Choroid plexus epithelial cell (primary cell): Measurements from ENCODE around the gene TLR3.

Source experiments
- DNase-seq: peaks from one replicate; pipeline ENCODE4 v3.0.0-alpha.2; 2010; ENCODE audit warnings: low read depth
- H3K4me3 ChIP-seq: 2 replicates; pipeline ENCODE4 v1.5.1; 2011; ENCODE audit warnings: low read depth, mild to moderate bottlenecking, control low read depth, low read length, moderate library complexity
- CTCF ChIP-seq: conservative IDR thresholded peaks from 2 replicates; pipeline ENCODE4 v1.5.1; 2011; ENCODE audit warnings: low read depth, mild to moderate bottlenecking, control low read depth, inconsistent platforms, low read length, moderate library complexity

Gene TLR3

GRCh38 chr4:186074189-186074588, 5.2 kb downstream of the TLR3 start:
- DNase-seq = peak; percentile 2
- no peak overlapping the region for H3K4me3 ChIP-seq
- no peak for TF ChIP-seq CTCF

DNA sequence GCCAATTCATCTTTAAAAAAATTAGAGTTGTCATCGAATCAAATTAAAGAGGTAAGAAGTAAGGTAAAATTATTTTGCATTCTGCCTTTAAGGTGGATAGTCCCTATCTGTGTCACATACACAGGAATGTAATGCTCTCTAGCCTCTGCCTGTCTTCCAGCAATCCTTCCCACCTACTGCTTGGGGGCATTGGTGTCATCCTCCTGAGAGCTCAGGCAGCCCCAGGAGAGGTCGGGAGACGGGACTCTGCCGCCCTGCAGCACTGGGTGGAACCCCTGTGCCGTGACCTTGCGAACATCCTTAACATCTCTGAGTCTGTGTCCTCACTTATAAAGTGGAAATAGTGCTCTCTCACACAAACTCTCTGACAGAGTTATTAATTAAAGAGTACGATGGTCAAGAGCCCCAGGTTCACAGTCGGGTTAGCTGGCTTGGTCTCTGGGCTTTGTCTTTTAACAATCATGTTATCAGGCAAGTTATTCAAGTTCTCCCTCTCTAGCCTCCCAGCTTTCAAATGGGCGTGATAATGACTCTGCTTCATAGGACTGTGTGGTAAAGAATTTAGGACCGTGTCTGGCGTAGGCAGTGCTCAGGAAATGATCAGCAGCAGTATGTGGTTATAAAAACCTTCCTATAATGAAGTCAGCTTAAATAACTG, 10.2 kb downstream of the TLR3 start:
- TF ChIP-seq CTCF = no peak
- H3K4me3 ChIP-seq = no peak overlapping the region
- DNase-seq = peak; percentile 20

DNA sequence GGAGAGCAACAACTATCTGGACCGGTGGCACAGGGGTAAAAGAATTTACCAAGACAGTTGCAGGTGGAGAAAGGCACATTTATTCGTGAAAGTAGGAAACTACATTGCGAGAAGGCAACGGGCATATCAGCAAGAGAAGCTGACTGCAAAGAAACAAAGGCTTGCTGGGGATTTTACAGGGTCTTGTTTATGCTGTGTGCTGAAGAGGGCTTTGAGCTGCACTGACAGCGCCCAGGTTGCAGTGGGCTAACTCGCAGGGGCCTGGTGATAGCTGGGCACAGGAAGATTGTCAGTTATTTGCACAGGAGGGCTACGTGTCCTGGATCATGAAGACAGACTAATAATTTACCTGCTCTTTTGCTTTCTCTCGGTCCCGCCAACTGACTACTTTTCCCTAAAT, 10.7 kb downstream of the TLR3 start:
- H3K4me3 ChIP-seq = no peak overlapping the region
- DNase-seq = no peak
- TF ChIP-seq CTCF = no peak

DNA sequence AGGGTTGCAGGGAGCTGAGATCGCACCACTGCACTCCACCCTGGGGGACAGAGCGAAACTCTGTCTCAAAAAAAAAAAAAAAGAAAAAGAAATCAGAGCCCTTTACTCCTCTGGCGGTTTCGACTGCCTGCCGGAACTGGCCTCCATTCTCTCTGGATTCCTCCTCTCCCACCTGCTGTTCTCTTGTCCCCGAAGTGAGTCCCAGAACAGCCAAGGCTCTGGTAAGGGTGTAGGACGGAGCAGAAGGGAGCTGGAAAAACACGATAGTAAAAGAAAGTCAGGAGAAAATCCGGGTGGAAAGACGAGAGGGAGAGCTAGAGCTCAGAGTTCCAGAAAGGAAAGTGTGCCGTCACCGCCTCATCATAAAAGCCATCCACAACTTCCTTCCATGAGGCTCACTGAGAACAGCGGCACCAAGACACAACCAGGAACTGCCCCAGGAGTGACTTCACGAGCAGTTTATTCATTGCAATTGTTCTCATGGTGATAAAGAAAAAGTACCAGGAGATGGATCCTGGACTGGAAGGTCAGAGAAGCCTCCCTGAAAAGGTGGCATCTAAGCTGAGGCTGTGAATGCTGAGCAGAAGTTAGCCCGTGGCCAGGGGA, 12.3 kb downstream of the TLR3 start:
- no peak for DNase-seq

DNA sequence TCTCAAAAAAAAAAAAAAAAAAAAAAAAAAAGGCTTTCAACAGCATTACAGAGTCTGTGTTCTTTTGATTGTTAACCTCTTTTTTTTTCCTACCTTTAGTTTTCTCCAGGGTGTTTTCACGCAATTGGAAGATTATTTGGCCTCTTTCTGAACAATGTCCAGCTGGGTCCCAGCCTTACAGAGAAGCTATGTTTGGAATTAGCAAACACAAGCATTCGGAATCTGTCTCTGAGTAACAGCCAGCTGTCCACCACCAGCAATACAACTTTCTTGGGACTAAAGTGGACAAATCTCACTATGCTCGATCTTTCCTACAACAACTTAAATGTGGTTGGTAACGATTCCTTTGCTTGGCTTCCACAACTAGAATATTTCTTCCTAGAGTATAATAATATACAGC, 13.3 kb downstream of the TLR3 start:
- DNase-seq = peak; percentile 24
- H3K4me3 ChIP-seq = no peak overlapping the region
- TF ChIP-seq CTCF = no peak

More for the DNA sequence above, 12.3 kb downstream of the TLR3 start:
- TF ChIP-seq CTCF = no peak
- peak overlapping the region; percentile 35 for H3K4me3 ChIP-seq

GRCh38 chr4:186088523-186088922, 19.6 kb downstream of the TLR3 start:
- H3K4me3 ChIP-seq = no peak overlapping the region
- DNase-seq = no peak
- TF ChIP-seq CTCF = no peak

DNA sequence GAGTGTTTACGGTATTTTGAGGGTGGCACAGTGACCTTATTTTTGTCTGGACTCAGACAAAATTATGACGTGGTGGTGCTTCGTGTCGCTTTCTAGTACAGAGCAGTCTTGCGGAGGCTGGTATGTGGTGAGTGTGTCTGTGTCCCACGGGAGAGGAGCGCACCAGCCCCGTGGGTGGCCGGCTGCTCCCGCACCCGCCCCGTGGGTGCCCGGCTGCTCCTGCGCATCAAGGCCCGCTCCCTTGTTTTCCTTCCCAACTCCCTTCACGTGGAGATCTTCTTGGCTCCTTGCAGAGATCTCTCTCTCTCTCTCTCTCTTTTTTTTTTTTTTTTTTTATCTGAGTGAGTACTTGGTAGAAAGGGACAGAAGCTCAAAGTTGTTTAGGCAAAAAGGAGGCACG, 23.3 kb downstream of the TLR3 start:
- no peak for TF ChIP-seq CTCF
- no peak for DNase-seq
- no peak overlapping the region for H3K4me3 ChIP-seq
